Parathyroid adenoma (tissue), 2 donors: ENCODE results near the gene SHROOM3.

Experiments used
- H2AFZ ChIP-seq: fragments of 300-600 bp; sonication (generic); one replicate; pipeline ENCODE4 v1.7.0; 2017; ENCODE audit warnings: antibody characterized with exemption, mild to moderate bottlenecking
- H3K27ac ChIP-seq: fragments of 300-600 bp; sonication (generic); one replicate; pipeline ENCODE4 v1.7.0; 2017
- H3K27me3 ChIP-seq: fragments of 300-600 bp; sonication (generic); one replicate; pipeline ENCODE4 v1.7.0; 2017; ENCODE audit warnings: low read length; ENCODE audit not compliant: control insufficient read depth, insufficient read depth
- H3K36me3 ChIP-seq: fragments of 300-600 bp; sonication (generic); one replicate; pipeline ENCODE4 v1.7.0; 2017; ENCODE audit warnings: low read length; ENCODE audit not compliant: control insufficient read depth, insufficient read depth
- H3K4me1 ChIP-seq: fragments of 300-600 bp; sonication (generic); one replicate; pipeline ENCODE4 v1.7.0; 2017; ENCODE audit warnings: control low read depth
- H3K4me2 ChIP-seq: fragments of 300-600 bp; sonication (generic); one replicate; pipeline ENCODE4 v1.7.0; 2017; ENCODE audit warnings: low read length
- H3K4me3 ChIP-seq: fragments of 300-600 bp; sonication (generic); one replicate; pipeline ENCODE4 v1.7.0; 2017; ENCODE audit warnings: low read depth, low read length
- H3K79me2 ChIP-seq: fragments of 300-600 bp; sonication (generic); one replicate; pipeline ENCODE4 v1.7.0; 2017; ENCODE audit warnings: control low read depth
- H3K9ac ChIP-seq: fragments of 300-600 bp; sonication (generic); one replicate; pipeline ENCODE4 v1.7.0; 2017; ENCODE audit warnings: mild to moderate bottlenecking
- H3K9me3 ChIP-seq: fragments of 300-600 bp; sonication (generic); one replicate; pipeline ENCODE4 v1.7.0; 2017; ENCODE audit warnings: low read length; ENCODE audit not compliant: control insufficient read depth
- TF ChIP-seq, protein P1 (sequence below): fragments of 300-600 bp; sonication (generic); IDR thresholded peaks from one replicate; pipeline ENCODE4 v1.7.0; 2017; ENCODE audit warnings: antibody characterized with exemption, mild to moderate bottlenecking
- donor health status: primary hyperparathyroidism.

Gene SHROOM3

DNA sequence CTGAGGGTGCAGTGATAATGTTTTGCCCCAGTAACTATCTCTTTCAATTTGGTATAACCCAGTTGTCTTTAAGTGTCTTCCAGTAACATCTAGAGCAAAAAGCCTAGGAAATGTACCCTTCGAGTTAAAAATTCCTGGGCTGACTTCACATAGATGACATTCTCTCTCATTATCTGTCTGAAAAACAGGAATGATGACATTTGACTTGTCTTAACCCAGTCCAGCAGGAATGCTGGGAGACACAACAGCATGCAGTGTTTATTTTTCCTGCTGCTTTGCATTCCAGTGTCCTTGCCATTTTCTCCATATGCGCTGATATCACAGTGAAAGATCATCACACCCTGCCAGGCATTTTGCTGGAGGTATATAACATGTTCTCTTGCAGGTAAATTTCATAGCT, 333.0 kb downstream of the SHROOM3 start:
- TF ChIP-seq, protein P1, sequence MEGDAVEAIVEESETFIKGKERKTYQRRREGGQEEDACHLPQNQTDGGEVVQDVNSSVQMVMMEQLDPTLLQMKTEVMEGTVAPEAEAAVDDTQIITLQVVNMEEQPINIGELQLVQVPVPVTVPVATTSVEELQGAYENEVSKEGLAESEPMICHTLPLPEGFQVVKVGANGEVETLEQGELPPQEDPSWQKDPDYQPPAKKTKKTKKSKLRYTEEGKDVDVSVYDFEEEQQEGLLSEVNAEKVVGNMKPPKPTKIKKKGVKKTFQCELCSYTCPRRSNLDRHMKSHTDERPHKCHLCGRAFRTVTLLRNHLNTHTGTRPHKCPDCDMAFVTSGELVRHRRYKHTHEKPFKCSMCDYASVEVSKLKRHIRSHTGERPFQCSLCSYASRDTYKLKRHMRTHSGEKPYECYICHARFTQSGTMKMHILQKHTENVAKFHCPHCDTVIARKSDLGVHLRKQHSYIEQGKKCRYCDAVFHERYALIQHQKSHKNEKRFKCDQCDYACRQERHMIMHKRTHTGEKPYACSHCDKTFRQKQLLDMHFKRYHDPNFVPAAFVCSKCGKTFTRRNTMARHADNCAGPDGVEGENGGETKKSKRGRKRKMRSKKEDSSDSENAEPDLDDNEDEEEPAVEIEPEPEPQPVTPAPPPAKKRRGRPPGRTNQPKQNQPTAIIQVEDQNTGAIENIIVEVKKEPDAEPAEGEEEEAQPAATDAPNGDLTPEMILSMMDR: no peak
- H3K4me3 ChIP-seq: no peak overlapping the region
- H2AFZ ChIP-seq: no peak overlapping the region
- H3K9ac ChIP-seq: no peak overlapping the region
- no peaks in the 10 kb centered on the region for H3K9me3 ChIP-seq
- no peaks in the 10 kb centered on the region for H3K79me2 ChIP-seq
- no peaks in the 10 kb centered on the region for H3K4me1 ChIP-seq
- no peaks in the 10 kb centered on the region for H3K36me3 ChIP-seq
- no peak overlapping the region for H3K27ac ChIP-seq
- no peak overlapping the region for H3K4me2 ChIP-seq
- no peaks in the 10 kb centered on the region for H3K27me3 ChIP-seq

DNA sequence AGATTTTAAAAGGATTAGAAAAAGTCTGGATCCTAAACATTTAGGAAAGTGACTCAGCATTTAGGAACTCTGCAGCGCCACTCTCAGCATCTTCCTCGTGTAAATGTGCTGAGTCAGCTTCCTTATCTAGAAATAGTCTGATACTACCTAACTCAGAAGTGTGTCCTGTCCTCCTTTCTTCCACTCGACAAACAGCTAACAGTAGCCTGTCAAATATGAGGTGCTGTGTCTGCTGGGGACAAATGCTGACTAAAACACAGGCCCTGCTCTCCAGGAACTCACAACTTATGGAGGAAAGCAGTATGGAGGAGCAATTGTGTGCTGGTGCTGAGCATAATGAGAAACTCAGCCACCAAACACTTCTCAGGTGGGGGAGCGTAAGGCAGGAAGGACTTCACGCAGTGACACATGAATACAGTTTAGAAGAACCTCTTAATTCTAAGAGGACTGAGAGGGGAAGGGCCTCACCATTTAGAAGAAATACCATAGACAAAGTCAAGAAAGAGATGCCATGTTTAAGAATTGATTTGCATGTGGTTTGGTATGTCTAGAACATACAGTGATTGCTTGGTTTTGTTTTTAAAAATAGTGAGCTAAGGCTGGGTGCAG, 337.6 kb downstream of the SHROOM3 start:
- Histone ChIP-seq H2AFZ (no peak overlapping the region), H3K9ac (no peak overlapping the region), H3K27ac (no peak overlapping the region), H3K4me3 (no peak overlapping the region), H3K4me1 (no peaks in the 10 kb centered on the region), H3K4me2 (no peak overlapping the region), H3K79me2 (no peaks in the 10 kb centered on the region), H3K9me3 (no peaks in the 10 kb centered on the region), H3K36me3 (no peaks in the 10 kb centered on the region), H3K27me3 (no peaks in the 10 kb centered on the region)
- TF ChIP-seq, protein P1: no peak

DNA sequence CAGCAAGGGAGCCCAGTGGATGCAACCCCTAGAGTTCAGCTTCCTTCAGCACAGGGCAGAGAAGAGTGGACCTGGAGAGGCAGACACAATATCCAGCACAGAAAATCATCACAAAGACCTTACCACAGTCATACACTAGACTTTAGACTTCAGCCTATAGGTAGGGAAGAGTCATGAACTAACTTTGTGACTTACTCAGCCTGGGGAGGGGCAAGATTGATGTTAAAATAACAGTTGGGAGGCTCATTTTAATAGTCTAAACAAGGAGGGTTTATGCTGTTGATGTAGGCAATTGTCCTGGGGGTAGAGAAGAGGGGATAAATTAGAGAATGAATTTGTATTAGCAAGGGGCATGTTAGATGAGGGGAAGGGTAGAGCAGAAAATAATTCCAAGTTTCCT, 338.7 kb downstream of the SHROOM3 start:
- Histone ChIP-seq H3K9ac (no peak overlapping the region), H3K9me3 (no peaks in the 10 kb centered on the region), H3K4me3 (no peak overlapping the region), H3K4me1 (no peaks in the 10 kb centered on the region), H3K4me2 (no peak overlapping the region), H3K27ac (no peak overlapping the region), H2AFZ (no peak overlapping the region), H3K79me2 (no peaks in the 10 kb centered on the region), H3K27me3 (no peaks in the 10 kb centered on the region), H3K36me3 (no peaks in the 10 kb centered on the region)
- TF ChIP-seq, protein P1: no peak

DNA sequence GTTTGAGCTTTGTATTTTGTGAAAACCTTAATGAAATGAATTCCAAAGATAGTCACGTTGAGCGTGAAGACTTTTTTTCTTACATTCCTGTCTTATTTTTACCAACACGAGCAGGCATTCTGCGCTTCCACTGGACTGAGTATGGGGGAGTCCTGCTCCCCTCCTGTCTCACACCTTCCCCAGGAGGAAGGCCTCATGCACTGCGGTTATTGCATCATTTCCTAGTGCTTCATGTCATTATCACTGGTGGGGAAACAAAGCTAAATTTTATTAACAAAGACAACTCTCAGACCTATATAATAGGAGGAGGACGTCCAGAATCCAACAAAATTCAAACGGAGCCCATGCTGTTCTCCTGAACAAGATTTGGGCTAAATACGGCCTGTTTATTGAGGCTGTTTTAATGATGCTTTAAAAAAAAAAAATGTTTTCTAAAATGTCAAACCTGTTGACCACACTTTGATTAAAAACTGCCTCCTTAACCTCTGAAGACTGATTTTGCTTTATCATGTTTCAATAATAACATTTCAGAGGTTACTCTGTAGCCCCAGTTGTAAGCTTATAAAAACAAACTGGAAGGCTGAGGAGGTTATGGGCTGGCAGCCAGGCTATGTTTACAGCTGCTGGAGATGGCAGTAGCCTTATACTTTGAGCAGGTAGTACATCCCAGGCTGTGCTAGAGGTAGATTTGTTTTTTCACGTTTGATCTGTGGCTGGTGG, 344.9 kb downstream of the SHROOM3 start:
- no peaks in the 10 kb centered on the region for H3K36me3 ChIP-seq

More for the DNA sequence above, 344.9 kb downstream of the SHROOM3 start:
- Histone ChIP-seq H3K4me1 (no peaks in the 10 kb centered on the region), H2AFZ (no peak overlapping the region), H3K4me3 (no peak overlapping the region), H3K27ac (no peak overlapping the region), H3K9ac (no peak overlapping the region), H3K9me3 (no peaks in the 10 kb centered on the region), H3K4me2 (no peak overlapping the region), H3K27me3 (no peaks in the 10 kb centered on the region), H3K79me2 (no peaks in the 10 kb centered on the region)
- TF ChIP-seq, protein P1: no peak
